HL-60/S4 treated with retinoic acid at 250 ng/mL for 4 days and 3 days (cell line): ENCODE data around the gene ME3.

Experiments
- in situ Hi-C: fragments of 300-500 bp; cut with MboI; formaldehyde crosslinking; loops from 2 replicates; pipeline ENCODE4 v1.7.0; 2022; ENCODE audit warnings: low sequenced_read_pairs

Gene ME3

GRCh38 chr11:86495351-86495750, 177.1 kb downstream of the ME3 start:
- in situ Hi-C loops: no loop called here

GRCh38 chr11:86492370-86493010, 179.9 kb downstream of the ME3 start:
- in situ Hi-C loops: no loop called here

GRCh38 chr11:86491027-86491426, 181.4 kb downstream of the ME3 start:
- in situ Hi-C loops: no loop called here

- in situ Hi-C loops: no loop called here
Observed at GRCh38 chr11:86490582-86490981, 181.8 kb downstream of the ME3 start.

- in situ Hi-C loops: no loop called here
Observed at GRCh38 chr11:86489442-86489841, 183.0 kb downstream of the ME3 start.

GRCh38 chr11:86488553-86488952, 183.9 kb downstream of the ME3 start:
- in situ Hi-C loops: no loop called here

GRCh38 chr11:86487671-86488070, 184.7 kb downstream of the ME3 start:
- in situ Hi-C loops: no loop called here

- in situ Hi-C loops: no loop called here
Observed at GRCh38 chr11:86486261-86487030, 186.0 kb downstream of the ME3 start.

GRCh38 chr11:86484795-86485166, 187.6 kb downstream of the ME3 start:
- in situ Hi-C loops: no loop called here

- in situ Hi-C loops: no loop called here
Observed at GRCh38 chr11:86483940-86484794, 188.2 kb downstream of the ME3 start.

- in situ Hi-C loops: no loop called here
Observed at GRCh38 chr11:86483610-86483939, 188.8 kb downstream of the ME3 start.

- in situ Hi-C loops: no loop called here
Observed at GRCh38 chr11:86482692-86483091, 189.7 kb downstream of the ME3 start.

GRCh38 chr11:86481399-86481798, 191.0 kb downstream of the ME3 start:
- in situ Hi-C loops: no loop called here

- in situ Hi-C loops: no loop called here
Observed at GRCh38 chr11:86478348-86478747, 194.1 kb downstream of the ME3 start.

- in situ Hi-C loops: no loop called here
Observed at GRCh38 chr11:86477495-86478155, 194.8 kb downstream of the ME3 start.

GRCh38 chr11:86476109-86476861, 196.1 kb downstream of the ME3 start:
- in situ Hi-C loops: no loop called here

GRCh38 chr11:86475027-86475426, 197.4 kb downstream of the ME3 start:
- in situ Hi-C loops: no loop called here

GRCh38 chr11:86473991-86474833, 198.2 kb downstream of the ME3 start:
- in situ Hi-C loops: loop anchor here (25.0 kb wide), 1 partner anchor 338 kb away; the partner anchor contains the start of gene PRSS23
